ENCODE results near the gene ADRA2A.

Gene ADRA2A

DNA sequence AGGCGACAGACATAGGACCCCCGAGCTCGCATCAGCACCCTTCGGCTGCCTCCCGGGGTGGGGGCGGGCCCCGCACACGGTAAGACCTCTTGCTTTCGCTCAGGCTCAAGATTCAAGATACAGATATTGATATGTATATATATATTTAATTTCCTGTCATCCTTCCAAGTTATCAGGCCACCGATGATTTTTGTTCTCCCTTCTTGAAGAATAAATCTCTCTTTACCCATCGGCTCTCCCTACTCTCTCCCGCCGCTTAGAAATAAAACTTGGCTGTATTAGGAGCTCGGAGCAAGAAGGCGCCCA is 603 bp downstream of the ADRA2A start:
- Histone ChIP-seq H3K9ac (ENCODE audit: low read length) (peak overlapping the region; percentile 51), H3K4me3 (ENCODE audit: low read length) (peak overlapping the region; percentile 72), H3K27me3 (ENCODE audit: control insufficient read depth, insufficient read depth, low read length) (peaks cover 26% of the 10 kb centered on the region), H3K9me3 (ENCODE audit: control insufficient read depth, low read length) (no peaks in the 10 kb centered on the region), H3K36me3 (ENCODE audit: control insufficient read depth, insufficient read depth, low read length) (no peaks in the 10 kb centered on the region), H3K4me1 (ENCODE audit: control insufficient read depth, insufficient read depth, low read length) (peaks cover 30% of the 10 kb centered on the region)

DNA sequence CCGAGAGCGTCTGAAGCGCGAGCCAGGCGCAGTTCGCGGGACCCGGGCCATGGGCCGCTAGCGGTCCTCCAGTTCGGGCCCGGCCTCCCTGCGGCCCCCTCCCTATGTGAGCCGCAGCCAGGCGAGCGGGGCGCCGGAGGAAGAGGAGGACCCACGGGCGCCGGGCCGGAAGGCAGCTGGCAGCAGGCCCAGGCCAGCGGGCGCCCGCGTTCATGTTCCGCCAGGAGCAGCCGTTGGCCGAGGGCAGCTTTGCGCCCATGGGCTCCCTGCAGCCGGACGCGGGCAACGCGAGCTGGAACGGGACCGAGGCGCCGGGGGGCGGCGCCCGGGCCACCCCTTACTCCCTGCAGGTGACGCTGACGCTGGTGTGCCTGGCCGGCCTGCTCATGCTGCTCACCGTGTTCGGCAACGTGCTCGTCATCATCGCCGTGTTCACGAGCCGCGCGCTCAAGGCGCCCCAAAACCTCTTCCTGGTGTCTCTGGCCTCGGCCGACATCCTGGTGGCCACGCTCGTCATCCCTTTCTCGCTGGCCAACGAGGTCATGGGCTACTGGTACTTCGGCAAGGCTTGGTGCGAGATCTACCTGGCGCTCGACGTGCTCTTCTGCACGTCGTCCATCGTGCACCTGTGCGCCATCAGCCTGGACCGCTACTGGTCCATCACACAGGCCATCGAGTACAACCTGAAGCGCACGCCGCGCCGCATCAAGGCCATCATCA is 1.1 kb downstream of the ADRA2A start:
- Histone ChIP-seq H3K36me3 (ENCODE audit: control insufficient read depth, insufficient read depth, low read length) (no peaks in the 10 kb centered on the region), H3K9me3 (ENCODE audit: control insufficient read depth, low read length) (no peaks in the 10 kb centered on the region), H3K27me3 (ENCODE audit: control insufficient read depth, insufficient read depth, low read length) (peaks cover 26% of the 10 kb centered on the region), H3K4me3 (ENCODE audit: low read length) (peak overlapping the region; percentile 37), H3K9ac (ENCODE audit: low read length) (peak overlapping the region; percentile 51), H3K4me1 (ENCODE audit: control insufficient read depth, insufficient read depth, low read length) (peaks cover 31% of the 10 kb centered on the region)

DNA sequence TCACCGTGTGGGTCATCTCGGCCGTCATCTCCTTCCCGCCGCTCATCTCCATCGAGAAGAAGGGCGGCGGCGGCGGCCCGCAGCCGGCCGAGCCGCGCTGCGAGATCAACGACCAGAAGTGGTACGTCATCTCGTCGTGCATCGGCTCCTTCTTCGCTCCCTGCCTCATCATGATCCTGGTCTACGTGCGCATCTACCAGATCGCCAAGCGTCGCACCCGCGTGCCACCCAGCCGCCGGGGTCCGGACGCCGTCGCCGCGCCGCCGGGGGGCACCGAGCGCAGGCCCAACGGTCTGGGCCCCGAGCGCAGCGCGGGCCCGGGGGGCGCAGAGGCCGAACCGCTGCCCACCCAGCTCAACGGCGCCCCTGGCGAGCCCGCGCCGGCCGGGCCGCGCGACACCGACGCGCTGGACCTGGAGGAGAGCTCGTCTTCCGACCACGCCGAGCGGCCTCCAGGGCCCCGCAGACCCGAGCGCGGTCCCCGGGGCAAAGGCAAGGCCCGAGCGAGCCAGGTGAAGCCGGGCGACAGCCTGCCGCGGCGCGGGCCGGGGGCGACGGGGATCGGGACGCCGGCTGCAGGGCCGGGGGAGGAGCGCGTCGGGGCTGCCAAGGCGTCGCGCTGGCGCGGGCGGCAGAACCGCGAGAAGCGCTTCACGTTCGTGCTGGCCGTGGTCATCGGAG is 1.8 kb downstream of the ADRA2A start:
- H3K9me3 ChIP-seq (ENCODE audit: control insufficient read depth, low read length): no peaks in the 10 kb centered on the region
- no peak overlapping the region for H3K9ac ChIP-seq (ENCODE audit: low read length)
- peaks cover 26% of the 10 kb centered on the region for H3K27me3 ChIP-seq (ENCODE audit: control insufficient read depth, insufficient read depth, low read length)
- peaks cover 31% of the 10 kb centered on the region for H3K4me1 ChIP-seq (ENCODE audit: control insufficient read depth, insufficient read depth, low read length)
- H3K36me3 ChIP-seq (ENCODE audit: control insufficient read depth, insufficient read depth, low read length): no peaks in the 10 kb centered on the region
- no peak overlapping the region for H3K4me3 ChIP-seq (ENCODE audit: low read length)

DNA sequence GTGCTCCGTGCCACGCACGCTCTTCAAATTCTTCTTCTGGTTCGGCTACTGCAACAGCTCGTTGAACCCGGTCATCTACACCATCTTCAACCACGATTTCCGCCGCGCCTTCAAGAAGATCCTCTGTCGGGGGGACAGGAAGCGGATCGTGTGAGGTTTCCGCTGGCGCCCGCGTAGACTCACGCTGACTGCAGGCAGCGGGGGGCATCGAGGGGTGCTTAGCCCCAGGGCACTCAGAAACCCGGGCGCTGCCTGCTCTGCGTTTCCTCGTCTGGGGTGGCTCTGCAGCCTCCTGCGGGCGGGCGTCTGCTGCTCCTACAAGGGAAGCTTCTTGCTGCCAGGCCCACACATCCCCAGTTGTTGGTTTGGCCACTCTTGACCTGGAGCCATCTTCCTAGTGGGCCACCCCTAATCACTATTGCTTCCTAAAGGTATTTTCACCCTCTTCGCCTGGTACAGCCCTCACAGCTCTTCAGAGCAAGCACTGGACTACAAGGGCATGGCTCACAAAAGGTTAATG is 2.5 kb downstream of the ADRA2A start:
- H3K36me3 ChIP-seq (ENCODE audit: control insufficient read depth, insufficient read depth, low read length): no peaks in the 10 kb centered on the region
- peaks cover 26% of the 10 kb centered on the region for H3K27me3 ChIP-seq (ENCODE audit: control insufficient read depth, insufficient read depth, low read length)
- no peak overlapping the region for H3K9ac ChIP-seq (ENCODE audit: low read length)
- no peaks in the 10 kb centered on the region for H3K9me3 ChIP-seq (ENCODE audit: control insufficient read depth, low read length)
- H3K4me3 ChIP-seq (ENCODE audit: low read length): no peak overlapping the region
- H3K4me1 ChIP-seq (ENCODE audit: control insufficient read depth, insufficient read depth, low read length): peaks cover 31% of the 10 kb centered on the region

DNA sequence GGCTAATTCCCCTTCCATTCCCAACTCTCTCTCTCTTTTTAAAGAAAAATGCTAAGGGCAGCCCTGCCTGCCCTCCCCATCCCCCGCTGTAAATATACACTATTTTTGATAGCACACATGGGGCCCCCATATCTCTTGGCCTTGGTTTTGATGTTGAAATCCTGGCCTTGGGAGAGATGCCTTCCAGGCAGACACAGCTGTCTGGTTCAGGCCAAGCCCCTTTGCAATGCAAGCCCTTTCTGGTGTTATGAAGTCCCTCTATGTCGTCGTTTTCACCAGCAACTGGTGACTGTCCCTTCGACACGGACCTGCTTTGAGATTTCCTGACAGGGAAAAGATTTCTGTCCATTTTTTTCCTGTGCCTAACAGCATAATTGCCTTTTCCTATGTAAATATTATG is 3.0 kb downstream of the ADRA2A start:
- Histone ChIP-seq H3K9ac (ENCODE audit: low read length) (no peak overlapping the region), H3K36me3 (ENCODE audit: control insufficient read depth, insufficient read depth, low read length) (no peaks in the 10 kb centered on the region), H3K9me3 (ENCODE audit: control insufficient read depth, low read length) (no peaks in the 10 kb centered on the region), H3K4me3 (ENCODE audit: low read length) (no peak overlapping the region), H3K27me3 (ENCODE audit: control insufficient read depth, insufficient read depth, low read length) (peaks cover 25% of the 10 kb centered on the region), H3K4me1 (ENCODE audit: control insufficient read depth, insufficient read depth, low read length) (peaks cover 31% of the 10 kb centered on the region)

DNA sequence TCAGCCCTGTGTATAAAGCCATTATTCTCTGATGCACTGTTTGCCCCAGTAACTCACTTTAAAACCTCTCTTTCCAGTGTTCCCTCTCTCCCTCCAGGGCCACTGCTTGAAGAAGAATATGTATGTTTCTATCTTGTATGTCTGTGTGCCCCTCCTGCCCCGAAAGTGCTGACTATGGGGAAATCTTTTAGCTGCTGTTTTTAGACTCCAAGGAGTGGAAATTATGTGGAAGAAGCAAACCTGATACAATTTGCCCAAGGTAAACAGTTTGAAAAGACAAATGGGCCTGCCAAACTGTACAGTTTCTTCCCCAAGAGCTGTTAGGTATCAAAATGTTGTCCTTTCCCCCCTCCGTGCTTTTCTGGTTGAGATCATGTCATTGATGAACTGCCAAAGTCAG is 3.4 kb downstream of the ADRA2A start:
- H3K27me3 ChIP-seq (ENCODE audit: control insufficient read depth, insufficient read depth, low read length): peaks cover 20% of the 10 kb centered on the region

DNA sequence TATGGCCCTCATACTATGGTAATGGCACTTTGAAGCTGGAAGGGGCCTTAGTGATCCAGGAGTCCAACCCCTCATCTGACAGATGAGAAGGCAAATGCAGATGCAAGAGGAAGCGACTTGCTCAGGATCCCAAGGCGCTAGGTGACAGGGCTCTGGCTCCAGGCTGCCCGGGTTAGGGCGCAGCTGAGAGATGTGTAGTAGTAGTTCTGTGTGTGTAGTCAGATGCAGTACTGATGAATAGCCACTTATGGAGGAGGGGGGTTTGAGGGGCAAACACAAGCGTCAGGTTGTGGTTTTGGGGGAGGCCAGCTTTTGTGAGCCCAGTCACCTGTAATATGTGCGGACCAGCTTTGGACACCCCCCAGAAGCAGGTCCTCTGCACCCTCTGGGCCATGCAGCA is 4.8 kb downstream of the ADRA2A start:
- H3K9me3 ChIP-seq (ENCODE audit: control insufficient read depth, low read length): no peaks in the 10 kb centered on the region
- H3K27me3 ChIP-seq (ENCODE audit: control insufficient read depth, insufficient read depth, low read length): peaks cover 8% of the 10 kb centered on the region
- H3K4me3 ChIP-seq (ENCODE audit: low read length): no peak overlapping the region
- no peaks in the 10 kb centered on the region for H3K36me3 ChIP-seq (ENCODE audit: control insufficient read depth, insufficient read depth, low read length)
- no peak overlapping the region for H3K9ac ChIP-seq (ENCODE audit: low read length)
- H3K4me1 ChIP-seq (ENCODE audit: control insufficient read depth, insufficient read depth, low read length): peaks cover 31% of the 10 kb centered on the region

More for the DNA sequence above, 3.4 kb downstream of the ADRA2A start:
- Histone ChIP-seq H3K4me3 (ENCODE audit: low read length) (no peak overlapping the region), H3K9ac (ENCODE audit: low read length) (no peak overlapping the region), H3K36me3 (ENCODE audit: control insufficient read depth, insufficient read depth, low read length) (no peaks in the 10 kb centered on the region), H3K4me1 (ENCODE audit: control insufficient read depth, insufficient read depth, low read length) (peaks cover 31% of the 10 kb centered on the region), H3K9me3 (ENCODE audit: control insufficient read depth, low read length) (no peaks in the 10 kb centered on the region)

DNA sequence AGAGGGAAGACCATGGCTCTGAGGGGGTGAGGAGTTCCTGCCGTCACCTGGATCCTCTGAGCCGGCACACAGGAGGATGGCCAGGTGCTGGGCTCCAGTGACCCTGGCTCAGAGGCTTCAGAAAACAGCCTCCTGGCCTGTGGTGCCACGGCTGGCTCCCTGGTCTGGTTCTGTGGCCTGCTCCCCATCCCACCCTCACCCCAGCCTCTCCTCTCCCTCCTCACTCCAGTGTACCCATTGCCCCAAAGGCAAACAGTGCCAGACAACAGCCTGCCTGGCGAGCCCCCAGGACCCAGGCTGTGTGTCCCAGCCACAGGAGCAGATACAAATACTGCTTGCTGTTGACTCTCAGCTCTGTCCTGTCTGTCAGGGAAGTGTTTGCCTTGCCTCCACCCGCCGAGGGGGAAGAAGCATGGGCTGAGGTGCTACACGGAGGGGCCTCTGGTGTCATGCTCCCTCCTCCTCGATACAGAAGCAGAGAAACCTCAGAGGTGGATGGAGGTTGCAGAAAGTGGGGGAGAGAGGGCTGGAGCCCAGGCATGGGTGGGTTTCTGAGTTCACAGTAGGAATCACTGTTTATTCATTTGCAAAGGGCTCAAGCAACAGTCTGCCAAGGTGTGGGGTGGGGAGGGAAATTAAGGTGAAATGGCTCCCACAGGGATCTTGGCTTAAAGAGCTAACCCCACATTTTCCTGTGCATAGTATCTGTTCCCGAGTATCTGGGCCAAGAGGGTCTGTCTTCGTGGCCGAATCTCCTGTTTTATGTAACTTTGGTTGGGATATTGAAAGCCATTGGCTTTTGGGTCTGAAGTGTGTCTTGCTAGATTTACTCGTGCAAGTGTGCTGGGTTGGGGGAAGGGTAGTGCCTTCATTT is 5.5 kb downstream of the ADRA2A start:
- Histone ChIP-seq H3K27me3 (ENCODE audit: control insufficient read depth, insufficient read depth, low read length) (peaks cover 8% of the 10 kb centered on the region), H3K4me1 (ENCODE audit: control insufficient read depth, insufficient read depth, low read length) (peaks cover 31% of the 10 kb centered on the region), H3K36me3 (ENCODE audit: control insufficient read depth, insufficient read depth, low read length) (no peaks in the 10 kb centered on the region), H3K4me3 (ENCODE audit: low read length) (no peak overlapping the region), H3K9ac (ENCODE audit: low read length) (no peak overlapping the region), H3K9me3 (ENCODE audit: control insufficient read depth, low read length) (no peaks in the 10 kb centered on the region)

DNA sequence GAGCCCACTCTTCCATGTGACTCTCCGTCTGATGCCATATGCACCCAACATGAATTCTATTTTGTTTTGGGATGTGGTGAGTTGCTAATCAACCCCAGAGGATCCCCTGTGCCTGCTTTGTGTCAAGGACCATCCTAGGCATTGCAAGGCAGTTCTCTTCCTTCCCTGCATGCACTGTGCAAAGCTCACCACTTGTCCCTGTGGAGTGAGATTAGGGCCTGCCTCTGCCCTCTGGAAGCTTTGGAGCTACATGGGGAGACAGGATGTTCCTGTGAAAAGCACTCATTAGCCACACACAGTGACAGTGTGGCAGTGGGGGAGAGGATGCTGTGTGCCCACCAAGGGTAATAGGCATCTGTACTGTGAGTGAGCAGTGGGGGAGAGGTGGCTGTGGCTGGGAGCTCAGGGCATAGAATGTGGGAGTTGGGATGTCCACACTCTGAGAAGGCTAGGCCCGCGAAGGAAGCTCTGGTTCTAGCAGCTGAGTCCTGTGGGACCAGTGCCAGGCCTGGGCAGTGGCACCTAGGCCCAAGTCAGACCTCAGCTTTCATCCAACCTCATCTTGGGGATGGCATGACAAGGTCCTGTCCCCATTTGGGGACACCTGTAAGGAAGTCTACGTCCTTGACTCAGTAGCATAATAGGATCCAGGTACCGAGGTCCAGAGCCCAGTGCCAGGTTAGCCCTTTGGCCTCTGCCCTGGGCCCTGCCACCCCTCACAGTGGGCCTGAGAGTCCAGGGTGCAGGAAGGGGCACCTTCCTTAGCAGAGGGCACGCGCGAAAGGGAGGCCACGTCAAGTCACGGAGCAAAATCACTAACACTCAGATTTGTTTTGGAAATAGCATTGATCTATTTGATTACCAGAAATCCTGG is 6.6 kb downstream of the ADRA2A start:
- Histone ChIP-seq H3K9ac (ENCODE audit: low read length) (no peak overlapping the region), H3K36me3 (ENCODE audit: control insufficient read depth, insufficient read depth, low read length) (no peaks in the 10 kb centered on the region), H3K4me3 (ENCODE audit: low read length) (no peak overlapping the region), H3K27me3 (ENCODE audit: control insufficient read depth, insufficient read depth, low read length) (peaks cover 1% of the 10 kb centered on the region), H3K9me3 (ENCODE audit: control insufficient read depth, low read length) (no peaks in the 10 kb centered on the region), H3K4me1 (ENCODE audit: control insufficient read depth, insufficient read depth, low read length) (peaks cover 24% of the 10 kb centered on the region)

DNA sequence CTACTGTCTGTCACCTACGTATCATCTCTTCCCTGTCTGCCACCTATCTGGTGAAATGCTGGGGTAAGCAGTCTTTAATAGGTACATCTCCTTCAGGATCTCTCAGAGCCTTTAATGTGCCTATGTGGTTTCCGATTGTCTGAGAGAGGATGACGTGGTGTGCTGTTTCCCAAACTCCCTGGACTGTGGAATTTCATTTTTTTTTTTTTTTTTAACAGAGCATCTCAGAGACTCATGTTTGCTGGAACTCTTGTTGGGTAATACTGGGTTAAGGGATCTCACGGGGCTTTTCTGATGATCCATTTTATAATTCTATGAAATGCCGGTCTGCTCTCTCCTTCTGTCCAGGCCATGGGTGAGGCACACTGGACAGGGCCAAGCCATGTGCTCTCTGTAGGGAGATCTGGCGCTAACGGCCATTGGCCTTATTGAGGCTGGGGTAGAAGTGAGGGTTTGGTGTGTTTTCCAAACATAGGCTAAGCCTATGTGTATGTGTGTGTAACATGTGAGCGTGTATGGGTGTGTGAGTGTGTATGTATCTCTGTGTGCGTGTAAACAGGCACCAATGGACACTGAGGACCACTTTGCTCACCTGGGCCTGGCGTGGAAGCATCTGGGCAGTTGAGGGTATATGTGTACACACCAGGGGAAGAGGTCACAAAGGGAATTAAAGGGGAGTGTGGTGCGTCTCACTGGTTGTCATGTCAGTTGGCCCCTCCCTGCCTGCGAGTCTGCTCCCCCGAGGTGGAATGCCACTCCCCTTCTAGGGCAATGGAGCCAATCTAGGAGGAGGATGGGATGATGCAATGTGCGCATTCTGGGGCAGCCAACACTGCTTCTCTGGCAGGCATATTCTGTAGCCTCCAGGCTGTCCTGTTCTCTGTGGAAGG is 7.8 kb downstream of the ADRA2A start:
- H3K9me3 ChIP-seq (ENCODE audit: control insufficient read depth, low read length): no peaks in the 10 kb centered on the region

More for the DNA sequence above, 7.8 kb downstream of the ADRA2A start:
- H3K4me3 ChIP-seq (ENCODE audit: low read length): no peak overlapping the region
- no peaks in the 10 kb centered on the region for H3K36me3 ChIP-seq (ENCODE audit: control insufficient read depth, insufficient read depth, low read length)
- H3K9ac ChIP-seq (ENCODE audit: low read length): no peak overlapping the region
- H3K4me1 ChIP-seq (ENCODE audit: control insufficient read depth, insufficient read depth, low read length): peaks cover 20% of the 10 kb centered on the region
- H3K27me3 ChIP-seq (ENCODE audit: control insufficient read depth, insufficient read depth, low read length): no peaks in the 10 kb centered on the region

Measured in mucosa of stomach (tissue), 1 donor.